Effector memory CD8-positive, alpha-beta T cell (primary cell): ENCODE results near the gene MRPL2.
"Not testable (repeated sequence)": the region's sequence is repeated elsewhere in the genome, so short reads cannot be mapped to it uniquely, and the experiment has no call there.

Experiments used
- ATAC-seq: fragments of 150-1000 bp; cut with Tn5 transposase; replicated peaks from 2 replicates; pipeline ENCODE4 v1.10.0; 2021; ENCODE audit warnings: mild to moderate bottlenecking, moderate library complexity
- DNase-seq, 3 experiments: peaks; one replicate each; pipeline ENCODE4 v3.0.0; 2021
- H3K27ac Mint-ChIP-seq, 2 donors: one replicate each; pipeline ENCODE4 v1.8.0; 2022; ENCODE audit warnings: mild to moderate bottlenecking in 2 of 2, mixed read lengths in 2 of 2, moderate library complexity in 2 of 2
- H3K27me3 Mint-ChIP-seq, 2 donors: one replicate each; pipeline ENCODE4 v1.8.0; 2022; ENCODE audit warnings: mixed read lengths in 2 of 2
- H3K36me3 Mint-ChIP-seq: one replicate; pipeline ENCODE4 v1.8.0; 2022; ENCODE audit warnings: mild to moderate bottlenecking, moderate library complexity, mixed read lengths; ENCODE audit not compliant: insufficient read depth
- H3K4me1 Mint-ChIP-seq, 2 donors: one replicate each; pipeline ENCODE4 v1.8.0; 2022; ENCODE audit warnings: low read depth in 2 of 2, mixed read lengths in 2 of 2
- H3K4me3 Mint-ChIP-seq, 2 donors: one replicate each; pipeline ENCODE4 v1.8.0; 2022; ENCODE audit warnings: mild to moderate bottlenecking in 2 of 2, mixed read lengths in 2 of 2, moderate library complexity in 2 of 2
- H3K9me3 Mint-ChIP-seq, 2 donors: one replicate each; pipeline ENCODE4 v1.8.0; 2022; ENCODE audit warnings: mixed read lengths in 2 of 2

Gene MRPL2

GRCh38 chr6:43053545-43054205 is 5.6 kb downstream of the MRPL2 start, which contains the start of gene CUL7:
Gene CUL7 (minus strand): TSS chr6:43053851. CDS start chr6:43052788, 1,063 bp downstream.
- Mint-ChIP-seq H3K27ac (peak within 1 kb of the TSS; percentile 95), H3K4me3 (peak within 1 kb of the TSS; percentile 89 to 93), H3K36me3 (peaks cover 56% of the 10 kb centered on the region), H3K27me3 (no peaks in the 10 kb centered on the region), H3K9me3 (no peaks in the 10 kb centered on the region), H3K4me1 (peaks cover 37 to 43% of the 10 kb centered on the region in 2 donors)
- peak; percentile 99 for ATAC-seq
- DNase-seq: peak; percentile 81 to 83 (median 82)

- DNase-seq (no peak), ATAC-seq (peak; percentile 16)
- Mint-ChIP-seq H3K27ac (peak overlapping the region; percentile 95), H3K27me3 (no peaks in the 10 kb centered on the region), H3K9me3 (no peaks in the 10 kb centered on the region), H3K36me3 (peaks cover 53% of the 10 kb centered on the region), H3K4me3 (peak overlapping the region; percentile 89 to 93), H3K4me1 (peaks cover 31 to 38% of the 10 kb centered on the region in 2 donors)
Observed at GRCh38 chr6:43052842-43053544, 6.2 kb downstream of the MRPL2 start.

- H3K4me1 Mint-ChIP-seq: peaks cover 30 to 38% of the 10 kb centered on the region in 2 donors
- H3K27me3 Mint-ChIP-seq: no peaks in the 10 kb centered on the region
- H3K36me3 Mint-ChIP-seq: peaks cover 48% of the 10 kb centered on the region
- no peaks in the 10 kb centered on the region for H3K9me3 Mint-ChIP-seq
- DNase-seq: no peak
- ATAC-seq: no peak
- peak overlapping the region; percentile 95 for H3K27ac Mint-ChIP-seq
- peak overlapping the region; percentile 89 to 93 for H3K4me3 Mint-ChIP-seq
Observed at GRCh38 chr6:43052225-43052841, 6.9 kb downstream of the MRPL2 start.

- Mint-ChIP-seq H3K27ac (peak overlapping the region; percentile 1 to 95), H3K9me3 (no peaks in the 10 kb centered on the region), H3K36me3 (peaks cover 39% of the 10 kb centered on the region), H3K4me3 (no peak overlapping the region), H3K27me3 (no peaks in the 10 kb centered on the region), H3K4me1 (peaks cover 30 to 38% of the 10 kb centered on the region in 2 donors)
- ATAC-seq (no peak), DNase-seq (no peak)
Observed at GRCh38 chr6:43050981-43051380, 8.3 kb downstream of the MRPL2 start.

GRCh38 chr6:43047998-43048397 is 11.2 kb downstream of the MRPL2 start:
- ATAC-seq (no peak), DNase-seq (no peak)
- Mint-ChIP-seq H3K36me3 (peaks cover 19% of the 10 kb centered on the region), H3K27ac (no peak overlapping the region), H3K9me3 (no peaks in the 10 kb centered on the region), H3K27me3 (no peaks in the 10 kb centered on the region), H3K4me3 (no peak overlapping the region), H3K4me1 (peaks cover 18 to 25% of the 10 kb centered on the region in 2 donors)

GRCh38 chr6:43045371-43045930 is 13.8 kb downstream of the MRPL2 start:
- peak overlapping the region in 1 of 2 donors; percentile 13 for H3K27ac Mint-ChIP-seq
- ATAC-seq: no peak

GRCh38 chr6:43043310-43043709 is 15.9 kb downstream of the MRPL2 start:
- no peaks in the 10 kb centered on the region for H3K4me1 Mint-ChIP-seq
- H3K4me3 Mint-ChIP-seq: no peak overlapping the region
- H3K27ac Mint-ChIP-seq: peak overlapping the region in 1 of 2 donors; percentile 44
- H3K36me3 Mint-ChIP-seq: peaks cover 13% of the 10 kb centered on the region
- DNase-seq (no peak), ATAC-seq (no peak)
- no peaks in the 10 kb centered on the region for H3K27me3 Mint-ChIP-seq
- no peaks in the 10 kb centered on the region for H3K9me3 Mint-ChIP-seq

More at GRCh38 chr6:43045371-43045930, 13.8 kb downstream of the MRPL2 start:
- no peak for DNase-seq
- Mint-ChIP-seq H3K4me1 (peaks cover 0 to under 1% of the 10 kb centered on the region in 2 donors), H3K27me3 (no peaks in the 10 kb centered on the region), H3K4me3 (no peak overlapping the region), H3K36me3 (peaks cover 15% of the 10 kb centered on the region), H3K9me3 (no peaks in the 10 kb centered on the region)

- DNase-seq, H3K27me3 Mint-ChIP-seq, H3K4me3 Mint-ChIP-seq, ATAC-seq, H3K9me3 Mint-ChIP-seq, H3K4me1 Mint-ChIP-seq: not testable (repeated sequence)
- Mint-ChIP-seq H3K27ac (peak overlapping the region in 1 of 2 donors; percentile 76), H3K36me3 (peaks cover 20% of the 10 kb centered on the region)
Observed at GRCh38 chr6:43041475-43041874, 17.8 kb downstream of the MRPL2 start.

GRCh38 chr6:43040542-43041257 is 18.5 kb downstream of the MRPL2 start:
- Mint-ChIP-seq H3K36me3 (peaks cover 20% of the 10 kb centered on the region), H3K27me3 (no peaks in the 10 kb centered on the region), H3K4me1 (peaks cover 0 to 3% of the 10 kb centered on the region in 2 donors), H3K9me3 (no peaks in the 10 kb centered on the region), H3K4me3 (no peak overlapping the region), H3K27ac (peak overlapping the region; percentile 32 to 62)
- ATAC-seq (no peak), DNase-seq (no peak)

- H3K9me3 Mint-ChIP-seq: no peaks in the 10 kb centered on the region
- no peak overlapping the region for H3K4me3 Mint-ChIP-seq
- no peaks in the 10 kb centered on the region for H3K27me3 Mint-ChIP-seq
- DNase-seq (no peak), ATAC-seq (no peak)
- H3K4me1 Mint-ChIP-seq: peaks cover 0 to 3% of the 10 kb centered on the region in 2 donors
- H3K27ac Mint-ChIP-seq: no peak overlapping the region
- peaks cover 19% of the 10 kb centered on the region for H3K36me3 Mint-ChIP-seq
Observed at GRCh38 chr6:43038727-43039126, 20.5 kb downstream of the MRPL2 start.

- DNase-seq: no peak
- H3K9me3 Mint-ChIP-seq: no peaks in the 10 kb centered on the region
- H3K4me1 Mint-ChIP-seq: peaks cover 0 to 3% of the 10 kb centered on the region in 2 donors
- no peak overlapping the region for H3K4me3 Mint-ChIP-seq
- H3K36me3 Mint-ChIP-seq: peaks cover 19% of the 10 kb centered on the region
- no peak for ATAC-seq
- no peaks in the 10 kb centered on the region for H3K27me3 Mint-ChIP-seq
- peak overlapping the region in 1 of 2 donors; percentile 64 for H3K27ac Mint-ChIP-seq
Observed at GRCh38 chr6:43037706-43038105, 21.5 kb downstream of the MRPL2 start.

- ATAC-seq (no peak), DNase-seq (no peak)
- Mint-ChIP-seq H3K9me3 (no peaks in the 10 kb centered on the region), H3K27ac (peak overlapping the region in 1 of 2 donors; percentile 64), H3K27me3 (no peaks in the 10 kb centered on the region), H3K4me3 (no peak overlapping the region), H3K4me1 (peaks cover 0 to 3% of the 10 kb centered on the region in 2 donors), H3K36me3 (peaks cover 22% of the 10 kb centered on the region)
Observed at GRCh38 chr6:43037197-43037596, 22.0 kb downstream of the MRPL2 start.

- DNase-seq: no peak
- no peaks in the 10 kb centered on the region for H3K9me3 Mint-ChIP-seq
- peak overlapping the region; percentile 53 to 64 for H3K27ac Mint-ChIP-seq
- peaks cover 26% of the 10 kb centered on the region for H3K36me3 Mint-ChIP-seq
- ATAC-seq: no peak
- peaks cover 0 to 3% of the 10 kb centered on the region in 2 donors for H3K4me1 Mint-ChIP-seq
- H3K27me3 Mint-ChIP-seq: no peaks in the 10 kb centered on the region
- H3K4me3 Mint-ChIP-seq: no peak overlapping the region
Observed at GRCh38 chr6:43036712-43037111, 22.5 kb downstream of the MRPL2 start.
